ENCODE data around the gene SNX30. TPM values are rescaled to one million over a fixed set of nuclear protein-coding genes. Genes with fewer than 3 reads are reported as not detected.

Gene SNX30
- polyA plus RNA-seq, 1 donor: 22.4 TPM

GRCh38 chr9:112751056-112751795 is 666 bp downstream of the SNX30 start:
- Histone ChIP-seq H3K4me3 (ENCODE audit: low read length) (peak overlapping the region; percentile 94), H3K4me1 (ENCODE audit: control insufficient read depth, insufficient read depth, low read length) (peaks cover 43% of the 10 kb centered on the region), H3K9me3 (ENCODE audit: control insufficient read depth, low read depth, low read length) (no peaks in the 10 kb centered on the region), H3K27me3 (ENCODE audit: control insufficient read depth, insufficient read depth, low read length) (no peaks in the 10 kb centered on the region), H3K36me3 (ENCODE audit: control insufficient read depth, insufficient read depth, low read length) (peaks cover 3% of the 10 kb centered on the region), H3K27ac (ENCODE audit: low read length) (peak overlapping the region; percentile 83)
- peak; percentile 30 to 70 for DNase-seq
- no CpG with 5 or more reads among the region's 49 CpGs for WGBS (ENCODE audit: insufficient coverage, low lambda C conversion rate)

- peak overlapping the region; percentile 21 for H3K27ac ChIP-seq (ENCODE audit: low read length)
- H3K4me1 ChIP-seq (ENCODE audit: control insufficient read depth, insufficient read depth, low read length): peaks cover 46% of the 10 kb centered on the region
- DNase-seq: no peak
- H3K4me3 ChIP-seq (ENCODE audit: low read length): peak overlapping the region; percentile 94
- WGBS (ENCODE audit: insufficient coverage, low lambda C conversion rate): no CpG with 5 or more reads among the region's 6 CpGs
- no peaks in the 10 kb centered on the region for H3K9me3 ChIP-seq (ENCODE audit: control insufficient read depth, low read depth, low read length)
- H3K27me3 ChIP-seq (ENCODE audit: control insufficient read depth, insufficient read depth, low read length): no peaks in the 10 kb centered on the region
- H3K36me3 ChIP-seq (ENCODE audit: control insufficient read depth, insufficient read depth, low read length): peaks cover 3% of the 10 kb centered on the region
Measured at GRCh38 chr9:112752334-112753125, 2.0 kb downstream of the SNX30 start.

- peaks cover 46% of the 10 kb centered on the region for H3K4me1 ChIP-seq (ENCODE audit: control insufficient read depth, insufficient read depth, low read length)
- H3K4me3 ChIP-seq (ENCODE audit: low read length): no peak overlapping the region
- no peaks in the 10 kb centered on the region for H3K27me3 ChIP-seq (ENCODE audit: control insufficient read depth, insufficient read depth, low read length)
- H3K27ac ChIP-seq (ENCODE audit: low read length): peak overlapping the region; percentile 11
- DNase-seq: peak in 1 of 2 donors; percentile 24
- H3K36me3 ChIP-seq (ENCODE audit: control insufficient read depth, insufficient read depth, low read length): peaks cover 3% of the 10 kb centered on the region
- H3K9me3 ChIP-seq (ENCODE audit: control insufficient read depth, low read depth, low read length): no peaks in the 10 kb centered on the region
- no CpG with 5 or more reads among the region's 2 CpGs for WGBS (ENCODE audit: insufficient coverage, low lambda C conversion rate)
Measured at GRCh38 chr9:112753725-112754124, 3.2 kb downstream of the SNX30 start.

- H3K4me3 ChIP-seq (ENCODE audit: low read length): no peak overlapping the region
- peaks cover 3% of the 10 kb centered on the region for H3K36me3 ChIP-seq (ENCODE audit: control insufficient read depth, insufficient read depth, low read length)
- H3K27ac ChIP-seq (ENCODE audit: low read length): no peak overlapping the region
- H3K9me3 ChIP-seq (ENCODE audit: control insufficient read depth, low read depth, low read length): no peaks in the 10 kb centered on the region
- no peak for DNase-seq
- 82% methylated on average over 2 of the region's 3 CpGs for WGBS (ENCODE audit: insufficient coverage, low lambda C conversion rate)
- peaks cover 44% of the 10 kb centered on the region for H3K4me1 ChIP-seq (ENCODE audit: control insufficient read depth, insufficient read depth, low read length)
- no peaks in the 10 kb centered on the region for H3K27me3 ChIP-seq (ENCODE audit: control insufficient read depth, insufficient read depth, low read length)
Measured at GRCh38 chr9:112754578-112754977, 4.0 kb downstream of the SNX30 start.

- peaks cover 3% of the 10 kb centered on the region for H3K36me3 ChIP-seq (ENCODE audit: control insufficient read depth, insufficient read depth, low read length)
- H3K27ac ChIP-seq (ENCODE audit: low read length): peak overlapping the region; percentile 1
- WGBS (ENCODE audit: insufficient coverage, low lambda C conversion rate): no CpG with 5 or more reads among the region's 5 CpGs
- DNase-seq: no peak
- peaks cover 39% of the 10 kb centered on the region for H3K4me1 ChIP-seq (ENCODE audit: control insufficient read depth, insufficient read depth, low read length)
- H3K4me3 ChIP-seq (ENCODE audit: low read length): no peak overlapping the region
- H3K9me3 ChIP-seq (ENCODE audit: control insufficient read depth, low read depth, low read length): no peaks in the 10 kb centered on the region
- no peaks in the 10 kb centered on the region for H3K27me3 ChIP-seq (ENCODE audit: control insufficient read depth, insufficient read depth, low read length)
Measured at GRCh38 chr9:112755016-112755427, 4.5 kb downstream of the SNX30 start.

GRCh38 chr9:112755675-112756074 is 5.1 kb downstream of the SNX30 start:
- H3K27me3 ChIP-seq (ENCODE audit: control insufficient read depth, insufficient read depth, low read length): no peaks in the 10 kb centered on the region
- H3K9me3 ChIP-seq (ENCODE audit: control insufficient read depth, low read depth, low read length): no peaks in the 10 kb centered on the region
- H3K27ac ChIP-seq (ENCODE audit: low read length): peak overlapping the region; percentile 6
- no peak overlapping the region for H3K4me3 ChIP-seq (ENCODE audit: low read length)
- no peak for DNase-seq
- peaks cover 39% of the 10 kb centered on the region for H3K4me1 ChIP-seq (ENCODE audit: control insufficient read depth, insufficient read depth, low read length)
- 80% methylated on average over 1 of the region's 4 CpGs for WGBS (ENCODE audit: insufficient coverage, low lambda C conversion rate)
- H3K36me3 ChIP-seq (ENCODE audit: control insufficient read depth, insufficient read depth, low read length): peaks cover 3% of the 10 kb centered on the region

GRCh38 chr9:112757282-112757883 is 6.8 kb downstream of the SNX30 start:
- WGBS (ENCODE audit: insufficient coverage, low lambda C conversion rate): 100% methylated on average over 3 of the region's 7 CpGs
- DNase-seq: no peak
- peak overlapping the region; percentile 37 for H3K27ac ChIP-seq (ENCODE audit: low read length)
- H3K4me1 ChIP-seq (ENCODE audit: control insufficient read depth, insufficient read depth, low read length): peaks cover 33% of the 10 kb centered on the region
- no peaks in the 10 kb centered on the region for H3K27me3 ChIP-seq (ENCODE audit: control insufficient read depth, insufficient read depth, low read length)
- H3K9me3 ChIP-seq (ENCODE audit: control insufficient read depth, low read depth, low read length): no peaks in the 10 kb centered on the region
- peaks cover 3% of the 10 kb centered on the region for H3K36me3 ChIP-seq (ENCODE audit: control insufficient read depth, insufficient read depth, low read length)
- H3K4me3 ChIP-seq (ENCODE audit: low read length): no peak overlapping the region

GRCh38 chr9:112757940-112758339 is 7.4 kb downstream of the SNX30 start:
- Histone ChIP-seq H3K27ac (ENCODE audit: low read length) (no peak overlapping the region), H3K36me3 (ENCODE audit: control insufficient read depth, insufficient read depth, low read length) (peaks cover 5% of the 10 kb centered on the region), H3K4me1 (ENCODE audit: control insufficient read depth, insufficient read depth, low read length) (peaks cover 29% of the 10 kb centered on the region), H3K4me3 (ENCODE audit: low read length) (no peak overlapping the region), H3K27me3 (ENCODE audit: control insufficient read depth, insufficient read depth, low read length) (no peaks in the 10 kb centered on the region), H3K9me3 (ENCODE audit: control insufficient read depth, low read depth, low read length) (no peaks in the 10 kb centered on the region)
- WGBS (ENCODE audit: insufficient coverage, low lambda C conversion rate): 100% methylated on average over 1 of the region's 2 CpGs
- DNase-seq: no peak

GRCh38 chr9:112760821-112761220 is 10.3 kb downstream of the SNX30 start:
- Histone ChIP-seq H3K4me1 (ENCODE audit: control insufficient read depth, insufficient read depth, low read length) (peaks cover 17% of the 10 kb centered on the region), H3K9me3 (ENCODE audit: control insufficient read depth, low read depth, low read length) (no peaks in the 10 kb centered on the region), H3K27ac (ENCODE audit: low read length) (no peak overlapping the region), H3K36me3 (ENCODE audit: control insufficient read depth, insufficient read depth, low read length) (peaks cover 2% of the 10 kb centered on the region), H3K27me3 (ENCODE audit: control insufficient read depth, insufficient read depth, low read length) (no peaks in the 10 kb centered on the region), H3K4me3 (ENCODE audit: low read length) (no peak overlapping the region)
- WGBS (ENCODE audit: insufficient coverage, low lambda C conversion rate): 100% methylated on average over 1 of the region's 8 CpGs
- no peak for DNase-seq

- Histone ChIP-seq H3K36me3 (ENCODE audit: control insufficient read depth, insufficient read depth, low read length) (peaks cover 2% of the 10 kb centered on the region), H3K27ac (ENCODE audit: low read length) (no peak overlapping the region), H3K9me3 (ENCODE audit: control insufficient read depth, low read depth, low read length) (no peaks in the 10 kb centered on the region), H3K4me1 (ENCODE audit: control insufficient read depth, insufficient read depth, low read length) (peaks cover 10% of the 10 kb centered on the region), H3K27me3 (ENCODE audit: control insufficient read depth, insufficient read depth, low read length) (no peaks in the 10 kb centered on the region), H3K4me3 (ENCODE audit: low read length) (no peak overlapping the region)
- no CpG with 5 or more reads among the region's 12 CpGs for WGBS (ENCODE audit: insufficient coverage, low lambda C conversion rate)
- no peak for DNase-seq
Measured at GRCh38 chr9:112761912-112762655, 11.5 kb downstream of the SNX30 start.

Data from large intestine (tissue), 3 donors.